ENCODE data around the gene CCDC57. TPM values are rescaled to one million over a fixed set of nuclear protein-coding genes. Genes with fewer than 3 reads are reported as not detected.

The CCDC57 gene
- total RNA-seq, 1 donor from 2014 or later: 92.1 TPM

DNA sequence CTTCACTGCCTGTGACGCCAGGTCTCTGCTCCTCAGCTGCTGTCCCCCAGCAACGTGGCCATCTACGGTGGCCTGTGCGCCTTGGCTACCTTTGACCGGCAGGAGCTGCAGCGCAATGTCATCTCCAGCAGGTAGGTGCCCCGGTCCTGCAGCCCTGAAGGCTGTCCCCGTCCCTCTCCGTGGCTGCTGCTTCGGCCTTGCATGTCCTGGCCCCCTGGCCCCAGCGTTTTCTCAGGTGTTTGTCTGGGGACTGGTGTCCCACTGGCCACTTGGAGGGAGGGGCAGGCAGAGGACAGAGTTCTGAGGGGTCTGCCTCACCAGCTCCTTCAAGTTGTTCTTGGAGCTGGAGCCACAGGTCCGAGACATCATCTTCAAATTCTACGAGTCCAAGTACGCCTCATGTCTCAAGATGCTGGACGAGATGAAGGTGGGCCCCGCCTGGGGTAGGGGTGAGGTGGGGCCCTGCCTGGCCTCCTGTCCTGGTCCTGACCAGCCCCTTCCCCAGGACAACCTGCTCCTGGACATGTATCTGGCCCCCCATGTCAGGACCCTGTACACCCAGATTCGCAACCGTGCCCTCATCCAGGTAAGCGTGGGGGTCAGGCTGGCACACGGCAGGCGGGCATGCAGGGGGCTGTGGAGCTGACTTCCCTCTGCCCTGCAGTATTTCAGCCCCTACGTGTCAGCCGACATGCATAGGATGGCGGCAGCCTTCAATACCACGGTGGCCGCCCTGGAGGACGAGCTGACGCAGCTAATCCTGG is 156.5 kb downstream of the CCDC57 start:
- H3K4me3 Mint-ChIP-seq: peak overlapping the region; percentile 4
- no peaks in the 10 kb centered on the region for H3K27me3 Mint-ChIP-seq (ENCODE audit: low read depth)
- DNase-seq (ENCODE audit: low spot score in 2 of 2, unreplicated experiment in 2 of 2): no peak

DNA sequence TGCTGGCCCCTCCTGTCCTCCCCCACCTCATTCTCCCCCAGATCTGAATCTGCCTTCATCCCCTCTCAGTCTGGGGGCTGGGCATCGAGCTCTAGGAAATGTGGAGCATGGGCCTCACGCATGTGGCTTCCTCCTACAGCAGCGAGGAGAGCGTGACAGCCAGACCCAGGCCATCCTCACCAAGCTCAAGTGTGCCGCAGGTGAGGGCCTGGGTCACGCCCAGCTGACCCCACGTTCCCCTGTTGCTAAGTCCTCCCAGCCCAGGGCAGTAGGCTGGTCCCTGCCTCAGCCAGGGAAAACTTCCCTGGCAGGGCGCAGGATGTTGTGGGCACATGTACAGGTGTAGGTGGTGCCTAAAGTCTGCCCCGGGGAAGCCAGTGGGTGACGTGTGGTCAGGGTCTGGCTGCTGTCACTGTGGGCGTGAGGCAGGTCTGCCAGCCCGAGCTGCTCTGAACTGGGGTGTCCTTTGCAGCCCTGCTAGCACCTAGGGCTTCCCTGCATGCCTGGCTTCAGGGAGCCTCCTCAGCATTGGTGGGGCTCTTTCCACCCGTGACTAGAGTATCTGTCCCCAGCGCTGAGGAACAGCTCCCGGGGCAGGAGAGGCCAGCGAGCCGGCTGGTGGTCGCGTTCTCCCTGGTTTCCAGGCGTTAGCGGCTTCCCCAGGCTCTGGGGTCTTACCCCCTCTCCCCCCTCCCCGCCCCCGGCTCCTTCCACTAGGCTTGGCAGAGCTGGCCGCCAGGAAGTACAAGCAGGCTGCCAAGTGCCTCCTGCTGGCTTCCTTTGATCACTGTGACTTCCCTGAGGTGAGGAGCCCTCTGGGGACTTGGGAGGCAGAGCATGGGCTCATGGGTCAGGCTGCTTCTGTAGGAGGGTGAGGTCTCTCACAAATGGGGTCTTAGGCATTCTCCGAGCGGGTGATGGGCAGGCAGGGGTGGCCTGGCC is 157.3 kb downstream of the CCDC57 start:
- no peaks in the 10 kb centered on the region for H3K9me3 Mint-ChIP-seq
- H3K4me1 Mint-ChIP-seq: peaks cover 12% of the 10 kb centered on the region
- H3K27ac Mint-ChIP-seq: no peak overlapping the region
- H3K4me3 Mint-ChIP-seq: no peak overlapping the region
- DNase-seq (ENCODE audit: low spot score in 2 of 2, unreplicated experiment in 2 of 2): no peak
- H3K27me3 Mint-ChIP-seq (ENCODE audit: low read depth): no peaks in the 10 kb centered on the region
- TF ChIP-seq CTCF (IDR thresholded peaks at IDR 0.05; ENCODE audit: unreplicated experiment): no peak
- H3K36me3 Mint-ChIP-seq: peaks cover 5% of the 10 kb centered on the region

More for the DNA sequence above, 156.5 kb downstream of the CCDC57 start:
- Mint-ChIP-seq H3K9me3 (no peaks in the 10 kb centered on the region), H3K4me1 (peaks cover 6% of the 10 kb centered on the region), H3K36me3 (peaks cover 5% of the 10 kb centered on the region), H3K27ac (no peak overlapping the region)
- no peak for TF ChIP-seq CTCF (IDR thresholded peaks at IDR 0.05; ENCODE audit: unreplicated experiment)

GRCh38 chr17:82054351-82055022 is 158.2 kb downstream of the CCDC57 start:
- TF ChIP-seq CTCF (IDR thresholded peaks at IDR 0.05; ENCODE audit: unreplicated experiment): no peak
- peaks cover 2% of the 10 kb centered on the region for H3K36me3 Mint-ChIP-seq
- H3K27ac Mint-ChIP-seq: no peak overlapping the region
- H3K4me1 Mint-ChIP-seq: peaks cover 13% of the 10 kb centered on the region
- H3K9me3 Mint-ChIP-seq: no peaks in the 10 kb centered on the region
- DNase-seq (ENCODE audit: low spot score in 2 of 2, unreplicated experiment in 2 of 2): no peak
- no peak overlapping the region for H3K4me3 Mint-ChIP-seq
- H3K27me3 Mint-ChIP-seq (ENCODE audit: low read depth): no peaks in the 10 kb centered on the region

DNA sequence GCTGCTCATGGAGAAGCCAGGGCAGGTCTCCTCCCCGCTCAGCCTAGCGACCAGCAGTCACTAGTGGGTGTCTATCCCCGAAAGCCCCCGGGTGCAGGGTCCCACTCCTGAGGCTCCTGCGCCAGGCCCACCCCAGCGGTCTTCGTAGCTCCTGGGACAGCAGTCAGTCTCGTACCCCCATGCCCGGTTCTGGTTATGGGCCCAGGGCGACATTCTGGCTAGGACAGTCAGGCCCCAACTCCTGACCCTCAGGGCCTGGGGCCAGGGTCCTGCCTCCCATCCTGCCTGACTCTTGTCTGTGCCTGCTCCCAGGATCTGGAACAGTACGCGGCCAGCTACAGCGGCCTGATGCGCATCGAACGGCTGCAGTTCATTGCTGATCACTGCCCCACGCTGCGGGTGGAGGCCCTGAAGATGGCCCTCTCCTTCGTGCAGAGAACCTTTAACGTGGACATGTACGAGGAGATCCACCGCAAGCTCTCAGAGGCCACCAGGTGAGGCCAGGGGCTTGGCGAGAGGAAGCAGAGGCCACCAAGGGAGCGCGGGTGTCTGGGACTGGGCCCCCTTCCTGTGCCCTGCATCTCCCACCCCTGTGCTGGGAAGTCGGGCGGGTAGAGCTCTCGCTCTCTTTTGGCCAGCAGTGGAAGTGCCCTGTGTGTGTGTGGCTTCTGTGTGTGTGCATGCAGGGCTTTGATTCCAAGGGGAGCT is 158.9 kb downstream of the CCDC57 start:
- peak overlapping the region; percentile 84 for H3K4me3 Mint-ChIP-seq
- H3K4me1 Mint-ChIP-seq: peaks cover 13% of the 10 kb centered on the region
- no peaks in the 10 kb centered on the region for H3K27me3 Mint-ChIP-seq (ENCODE audit: low read depth)
- DNase-seq (ENCODE audit: low spot score in 2 of 2, unreplicated experiment in 2 of 2): no peak
- no peaks in the 10 kb centered on the region for H3K9me3 Mint-ChIP-seq
- H3K36me3 Mint-ChIP-seq: peaks cover 2% of the 10 kb centered on the region
- H3K27ac Mint-ChIP-seq: no peak overlapping the region
- TF ChIP-seq CTCF (IDR thresholded peaks at IDR 0.05; ENCODE audit: unreplicated experiment): no peak

- no peak for TF ChIP-seq CTCF (IDR thresholded peaks at IDR 0.05; ENCODE audit: unreplicated experiment)
- peaks cover 2% of the 10 kb centered on the region for H3K36me3 Mint-ChIP-seq
- H3K4me1 Mint-ChIP-seq: peaks cover 13% of the 10 kb centered on the region
- no peak for DNase-seq (ENCODE audit: low spot score in 2 of 2, unreplicated experiment in 2 of 2)
- no peaks in the 10 kb centered on the region for H3K9me3 Mint-ChIP-seq
- H3K27ac Mint-ChIP-seq: no peak overlapping the region
- H3K4me3 Mint-ChIP-seq: peak overlapping the region; percentile 84
- no peaks in the 10 kb centered on the region for H3K27me3 Mint-ChIP-seq (ENCODE audit: low read depth)
Observed at GRCh38 chr17:82053130-82053529, 159.5 kb downstream of the CCDC57 start.
